PC-9 (cell line): ENCODE results near the gene AUTS2. TPM values are rescaled to one million over a fixed set of nuclear protein-coding genes. Genes with fewer than 3 reads are reported as not detected.

Experiments
- BruUV-seq: library from RNA; stranded (reverse); fragments of 400-500 nt; replicated peaks from 2 replicates; lab custom pipeline; 2021; lab: Mats Ljungman, UMichigan
- CTCF ChIA-PET: fragments of 300-600 bp; sonication (Branson Sonifier 250); formaldehyde crosslinking; loops from one replicate; lab custom pipeline; 2022; ENCODE audit warnings: antibody characterized with exemption; lab: Charles Lee
- POLR2A ChIA-PET: fragments of 300-600 bp; sonication (Branson Sonifier 250); formaldehyde crosslinking; loops from one replicate; lab custom pipeline; 2022; ENCODE audit warnings: antibody characterized with exemption; ENCODE audit not compliant: unreplicated experiment; lab: Charles Lee
- DNase-seq, 2 experiments: peaks; one replicate each; pipeline versions ENCODE4 v3.0.0 to v3.0.0-alpha.2; 2015 to 2022; ENCODE audit warnings: mixed read lengths in 1 of 2
- H2AFZ ChIP-seq: fragments of 200-600 bp; sonication (generic); 2 replicates; pipeline ENCODE4 v1.8.1; 2017; ENCODE audit warnings: antibody characterized with exemption
- H3F3A ChIP-seq: fragments of 200-600 bp; sonication (generic); 2 replicates; pipeline ENCODE4 v1.8.1; 2017; ENCODE audit warnings: antibody characterized with exemption, mild to moderate bottlenecking, low read depth; ENCODE audit not compliant: insufficient read depth
- H3K27ac ChIP-seq: fragments of 200-600 bp; sonication (generic); 2 replicates; pipeline ENCODE4 v1.6.1; 2016; ENCODE audit warnings: mixed run types
- H3K27me3 ChIP-seq: fragments of 200-600 bp; sonication (generic); 2 replicates; pipeline ENCODE4 v1.6.1; 2016; ENCODE audit warnings: low read depth, mixed run types; ENCODE audit not compliant: insufficient read depth
- H3K36me3 ChIP-seq: fragments of 200-600 bp; sonication (generic); 2 replicates; pipeline ENCODE4 v1.6.1; 2016; ENCODE audit warnings: low read depth, mixed run types
- H3K4me1 ChIP-seq: fragments of 200-600 bp; sonication (generic); replicated peaks from 2 replicates; pipeline ENCODE4 v1.6.1; 2016; ENCODE audit warnings: mixed run types; ENCODE audit not compliant: insufficient read depth
- H3K4me2 ChIP-seq: fragments of 200-600 bp; sonication (generic); 2 replicates; pipeline ENCODE4 v1.6.1; 2017; ENCODE audit warnings: mixed run types
- H3K4me3 ChIP-seq: fragments of 200-600 bp; sonication (generic); 2 replicates; pipeline ENCODE4 v1.6.1; 2016; ENCODE audit warnings: mixed run types
- H3K79me2 ChIP-seq: fragments of 200-600 bp; sonication (generic); 2 replicates; pipeline ENCODE4 v1.6.1; 2017; ENCODE audit warnings: low read depth, mixed run types
- H3K9me2 ChIP-seq: fragments of 200-600 bp; sonication (generic); 2 replicates; pipeline ENCODE4 v1.8.1; 2017; ENCODE audit warnings: mild to moderate bottlenecking; ENCODE audit not compliant: insufficient read depth
- H3K9me3 ChIP-seq: fragments of 200-600 bp; sonication (generic); 2 replicates; pipeline ENCODE4 v1.8.1; 2016; ENCODE audit warnings: low read depth; ENCODE audit not compliant: insufficient read depth
- H4K20me1 ChIP-seq: fragments of 200-600 bp; sonication (generic); 2 replicates; pipeline ENCODE4 v1.8.1; 2017; ENCODE audit not compliant: insufficient read depth
- CTCF ChIP-seq: fragments of 200-600 bp; sonication (generic); conservative IDR thresholded peaks from 2 replicates; pipeline ENCODE4 v1.6.1; 2017; ENCODE audit warnings: mixed run types, antibody characterized with exemption, mild to moderate bottlenecking, moderate library complexity
- EZH2 ChIP-seq: fragments of 200-600 bp; sonication (generic); IDR thresholded peaks from 2 replicates; pipeline ENCODE4 v1.8.0; 2017; ENCODE audit warnings: antibody characterized with exemption, low read depth
- intact Hi-C: fragments of 100-400 bp; cut with micrococcal nuclease; formaldehyde crosslinking; loops from one replicate; pipeline ENCODE4 v1.10.0; 2022; ENCODE audit not compliant: unreplicated experiment
- total RNA-seq: library from RNA; stranded (reverse); gene quantifications from 2 replicates; pipeline ENCODE4 v1.2.3, GENCODE V29; 2021

AUTS2 gene
- total RNA-seq, 1 experiment from 2014 or later, result not detected

DNA sequence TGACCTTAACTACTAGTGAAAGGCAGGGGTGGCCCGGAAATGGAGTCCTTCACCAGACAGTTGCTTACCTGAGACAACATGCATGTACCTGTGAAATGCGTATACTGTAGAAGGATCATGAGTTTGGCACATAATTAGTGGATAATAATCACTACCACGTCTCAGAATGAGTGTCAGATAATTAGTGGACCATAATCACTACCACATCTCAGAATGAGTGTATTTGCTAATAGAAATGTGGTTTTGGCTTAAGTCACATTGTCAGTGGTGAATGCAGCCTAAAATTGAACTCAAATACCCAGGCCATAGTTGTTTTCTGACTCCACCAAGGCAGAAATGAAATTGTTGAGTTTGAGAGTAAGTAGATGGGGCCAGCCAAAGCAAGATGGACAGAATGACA is 1065.4 kb downstream of the AUTS2 start:
- Histone ChIP-seq H3K27ac (no peak overlapping the region), H3K4me1 (no peaks in the 10 kb centered on the region), H3K9me2 (no peaks in the 10 kb centered on the region), H2AFZ (no peak overlapping the region), H3K4me3 (no peak overlapping the region), H3K79me2 (no peaks in the 10 kb centered on the region), H3K9me3 (no peaks in the 10 kb centered on the region), H3K27me3 (peaks cover 69% of the 10 kb centered on the region), H4K20me1 (no peaks in the 10 kb centered on the region), H3K4me2 (no peak overlapping the region), H3F3A (no peaks in the 10 kb centered on the region), H3K36me3 (no peaks in the 10 kb centered on the region)
- TF ChIP-seq EZH2 (no peak), CTCF (no peak)
- no peak for DNase-seq
- CTCF ChIA-PET, result no interaction called here
- intact Hi-C loops, result no loop called here
- no TSS peak for BruUV-seq
- POLR2A ChIA-PET, result no interaction called here

DNA sequence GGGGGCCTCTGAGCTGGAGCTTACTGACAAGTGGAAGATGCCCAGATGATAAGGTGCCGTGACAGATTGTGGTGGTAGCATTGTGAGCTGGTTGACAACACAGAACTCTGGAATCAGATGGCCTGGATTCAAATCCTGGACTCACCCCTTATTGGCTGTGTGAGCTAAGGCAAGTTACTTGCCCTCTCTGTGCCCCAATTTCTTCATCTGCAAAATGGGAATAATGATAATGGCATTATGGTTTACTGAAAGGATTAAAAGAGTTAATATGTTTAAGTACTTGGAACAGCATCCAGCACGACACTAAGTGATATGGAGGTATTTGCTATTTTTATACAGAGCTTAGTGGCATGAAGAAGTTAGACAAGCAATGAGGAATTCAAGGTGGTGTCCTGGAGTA is 1067.7 kb downstream of the AUTS2 start:
- CTCF ChIA-PET, result no interaction called here
- no peaks in the 10 kb centered on the region for H3F3A ChIP-seq
- no peak for DNase-seq
- no peak for TF ChIP-seq CTCF
- TF ChIP-seq EZH2, result no peak
- no peaks in the 10 kb centered on the region for H3K9me3 ChIP-seq
- no peaks in the 10 kb centered on the region for H3K9me2 ChIP-seq
- intact Hi-C loops, result no loop called here
- H3K4me3 ChIP-seq, result no peak overlapping the region
- no peak overlapping the region for H3K4me2 ChIP-seq
- no peaks in the 10 kb centered on the region for H3K4me1 ChIP-seq
- H3K27ac ChIP-seq, result no peak overlapping the region
- BruUV-seq, result no TSS peak
- H4K20me1 ChIP-seq, result no peaks in the 10 kb centered on the region
- no peak overlapping the region for H2AFZ ChIP-seq
- POLR2A ChIA-PET, result no interaction called here
- no peaks in the 10 kb centered on the region for H3K79me2 ChIP-seq
- peaks cover 69% of the 10 kb centered on the region for H3K27me3 ChIP-seq
- H3K36me3 ChIP-seq, result no peaks in the 10 kb centered on the region

GRCh38 chr7:70667406-70667805 is 1069.1 kb downstream of the AUTS2 start:
- H3K79me2 ChIP-seq, result no peaks in the 10 kb centered on the region
- H3K36me3 ChIP-seq, result no peaks in the 10 kb centered on the region
- no peaks in the 10 kb centered on the region for H4K20me1 ChIP-seq
- DNase-seq, result no peak
- CTCF ChIA-PET, result no interaction called here
- H3K9me3 ChIP-seq, result no peaks in the 10 kb centered on the region
- H3K27ac ChIP-seq, result no peak overlapping the region
- BruUV-seq, result no TSS peak
- TF ChIP-seq CTCF (no peak), EZH2 (no peak)
- H3K27me3 ChIP-seq, result peaks cover 63% of the 10 kb centered on the region
- H2AFZ ChIP-seq, result no peak overlapping the region
- H3K9me2 ChIP-seq, result no peaks in the 10 kb centered on the region
- H3K4me1 ChIP-seq, result no peaks in the 10 kb centered on the region
- no peaks in the 10 kb centered on the region for H3F3A ChIP-seq
- POLR2A ChIA-PET, result no interaction called here
- H3K4me3 ChIP-seq, result no peak overlapping the region
- no peak overlapping the region for H3K4me2 ChIP-seq
- intact Hi-C loops, result no loop called here
